Neural progenitor cell (in vitro differentiated cells): ENCODE data around the gene CFAP410.

Experiments used
- CTCF ChIP-seq: fragments of 200-600 bp; sonication (generic); IDR thresholded peaks from 2 replicates; pipeline ENCODE4 v1.5.1; 2017; ENCODE audit warnings: antibody characterized with exemption, mild to moderate bottlenecking
- EZH2 ChIP-seq: fragments of 200-600 bp; sonication (generic); IDR thresholded peaks from 2 replicates; pipeline ENCODE4 v1.6.1; 2017; ENCODE audit warnings: antibody characterized with exemption, mild to moderate bottlenecking, moderate library complexity
- EZH2phosphoT487 ChIP-seq: fragments of 200-600 bp; sonication (generic); IDR thresholded peaks from 2 replicates; pipeline ENCODE4 v1.6.1; 2017; ENCODE audit warnings: antibody characterized with exemption

GRCh38 chr21:44296916-44297315 is 42.3 kb downstream of the CFAP410 start:
- no peak for TF ChIP-seq CTCF
- no peak for TF ChIP-seq EZH2
- no peak for TF ChIP-seq EZH2phosphoT487
